Cardiac fibroblast (primary cell): ENCODE results near the gene SYT1.

Experiments used
- DNase-seq, 2 donors: peaks; one replicate each; pipeline versions ENCODE4 v3.0.0 to v3.0.0-alpha.2; 2010; ENCODE audit warnings: low read depth in 2 of 2
- H3K4me3 ChIP-seq, 2 donors: replicated peaks in 1 of 2; 1 replicate in 1 of 2; 2 replicates in 1 of 2; pipeline ENCODE4 v1.5.1; 2011; ENCODE audit warnings: low read depth in 2 of 2, low read length in 2 of 2, mild to moderate bottlenecking in 2 of 2, moderate library complexity in 1 of 2
- CTCF ChIP-seq: IDR thresholded peaks from one replicate; pipeline ENCODE4 v1.5.1; 2011; ENCODE audit warnings: low read depth, mild to moderate bottlenecking, low read length, inconsistent platforms

The SYT1 gene

GRCh38 chr12:78887444-78887843, 22.9 kb downstream of the SYT1 start:
- H3K4me3 ChIP-seq, result no peak overlapping the region
- DNase-seq, result no peak

GRCh38 chr12:78888568-78888967, 24.0 kb downstream of the SYT1 start:
- no peak overlapping the region for H3K4me3 ChIP-seq
- peak in 1 of 2 donors; percentile 48 for DNase-seq
- no peak for TF ChIP-seq CTCF

More at GRCh38 chr12:78887444-78887843, 22.9 kb downstream of the SYT1 start:
- no peak for TF ChIP-seq CTCF

DNA sequence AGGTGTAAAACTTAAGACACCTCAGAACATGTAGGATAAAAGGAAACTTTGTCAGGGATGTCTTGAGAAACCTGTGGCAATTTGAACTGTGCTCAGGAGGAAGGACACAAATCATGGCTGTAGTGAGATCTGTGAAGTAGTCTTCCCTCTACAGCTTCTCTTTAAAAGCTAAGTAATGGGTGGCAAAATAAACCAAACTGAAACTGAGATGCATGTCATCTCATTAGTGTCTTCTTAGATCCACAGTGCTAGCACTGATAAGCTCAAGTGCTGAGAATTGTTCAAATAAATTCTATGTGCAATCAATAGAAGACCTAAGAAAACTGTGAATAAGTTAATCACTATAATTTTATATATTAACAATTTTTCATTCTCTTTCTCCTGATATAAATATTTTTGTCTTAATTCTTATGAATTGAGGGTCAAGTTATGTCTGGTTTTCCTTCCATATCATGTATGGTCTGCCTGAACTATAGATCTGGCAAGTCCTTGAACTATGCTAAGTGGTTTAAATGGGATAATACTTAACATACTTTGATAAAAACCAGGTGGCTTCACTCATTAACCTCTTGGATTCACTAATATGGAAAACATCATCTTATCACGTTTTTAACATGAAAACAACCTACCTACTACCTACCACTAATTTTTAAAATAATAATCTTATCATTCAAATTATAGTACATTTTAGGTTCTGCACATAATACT, 27.2 kb downstream of the SYT1 start:
- no peak for DNase-seq
- TF ChIP-seq CTCF, result no peak
- no peak overlapping the region for H3K4me3 ChIP-seq

DNA sequence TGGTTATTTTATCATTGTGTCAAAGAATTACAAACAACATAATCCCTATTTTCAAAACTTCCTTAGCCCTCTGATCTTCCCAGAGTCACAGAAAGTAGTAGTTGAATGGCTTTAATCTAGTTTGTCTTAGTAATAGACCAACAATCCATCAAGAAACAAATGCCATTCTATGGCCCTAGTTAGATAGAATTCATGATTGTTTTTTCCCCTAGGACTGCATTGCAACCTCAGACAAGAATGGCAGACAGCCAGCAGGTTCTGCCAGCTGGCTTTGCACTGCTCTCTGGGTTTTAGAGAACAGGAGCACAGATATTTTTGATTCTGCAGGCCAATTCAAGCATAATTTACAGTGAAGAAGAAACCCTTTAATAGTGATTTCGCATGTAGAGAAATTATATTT, 33.8 kb downstream of the SYT1 start:
- no peak overlapping the region for H3K4me3 ChIP-seq
- peak; percentile 53 to 78 for DNase-seq
- no peak for TF ChIP-seq CTCF

- no peak for DNase-seq
- no peak for TF ChIP-seq CTCF
- no peak overlapping the region for H3K4me3 ChIP-seq
Measured at GRCh38 chr12:78914859-78915331, 50.3 kb downstream of the SYT1 start.

- DNase-seq, result peak; percentile 29 to 51
- TF ChIP-seq CTCF, result no peak
- H3K4me3 ChIP-seq, result no peak overlapping the region
Measured at GRCh38 chr12:78916845-78917480, 52.4 kb downstream of the SYT1 start.

DNA sequence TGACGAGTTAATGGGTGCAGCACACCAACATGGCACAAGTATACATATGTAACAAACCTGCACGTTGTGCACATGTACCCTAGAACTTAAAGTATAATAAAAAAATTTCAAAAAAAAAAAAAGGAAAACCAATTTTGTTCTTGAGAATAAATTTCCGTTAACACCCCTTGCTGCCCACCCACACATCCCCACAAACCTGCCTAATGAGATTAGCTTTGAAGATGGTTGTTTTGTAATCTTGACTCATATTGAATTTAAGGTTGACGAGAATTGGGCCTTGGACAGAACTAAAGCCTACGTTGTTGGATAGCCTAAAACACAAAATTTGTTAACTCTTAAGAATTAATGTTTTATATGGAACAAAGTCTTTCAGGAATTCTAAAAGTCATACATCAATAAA, 52.9 kb downstream of the SYT1 start:
- H3K4me3 ChIP-seq, result no peak overlapping the region
- DNase-seq, result no peak
- TF ChIP-seq CTCF, result no peak
